BE2C (cell line): ENCODE measurements around the gene CADPS2.

Experiments used
- DNase-seq: peaks from one replicate; pipeline ENCODE4 v3.0.0-alpha.2; 2020
- H3K27me3 ChIP-seq: fragments of 250-450 bp; sonication (Bioruptor Pico); 2 replicates; pipeline ENCODE4 v1.5.1; 2020; ENCODE audit warnings: mild to moderate bottlenecking
- H3K36me3 ChIP-seq: fragments of 250-450 bp; sonication (Bioruptor Pico); 2 replicates; pipeline ENCODE4 v1.5.1; 2020; ENCODE audit warnings: mild to moderate bottlenecking
- H3K4me1 ChIP-seq: fragments of 250-450 bp; sonication (Bioruptor Pico); 2 replicates; pipeline ENCODE4 v1.5.1; 2020
- H3K4me3 ChIP-seq: 2 replicates; pipeline ENCODE4 v1.5.1; 2011; ENCODE audit warnings: low read depth, low read length
- H3K9me3 ChIP-seq: fragments of 250-450 bp; sonication (Bioruptor Pico); 2 replicates; pipeline ENCODE4 v1.5.1; 2020
- CTCF ChIP-seq: IDR thresholded peaks from 2 replicates; pipeline ENCODE4 v1.5.1; 2012; ENCODE audit warnings: mild to moderate bottlenecking, low read depth, low read length

Gene CADPS2

GRCh38 chr7:122507591-122507990 is 378.7 kb downstream of the CADPS2 start:
- no peak for DNase-seq

GRCh38 chr7:122492007-122492406 is 394.3 kb downstream of the CADPS2 start:
- Histone ChIP-seq H3K36me3 (no peaks in the 10 kb centered on the region), H3K4me1 (no peaks in the 10 kb centered on the region), H3K27me3 (no peaks in the 10 kb centered on the region), H3K4me3 (no peak overlapping the region), H3K9me3 (no peaks in the 10 kb centered on the region)
- TF ChIP-seq CTCF: no peak
- no peak for DNase-seq

More at GRCh38 chr7:122507591-122507990, 378.7 kb downstream of the CADPS2 start:
- H3K9me3 ChIP-seq: no peaks in the 10 kb centered on the region
- H3K36me3 ChIP-seq: no peaks in the 10 kb centered on the region
- H3K4me1 ChIP-seq: no peaks in the 10 kb centered on the region
- no peak for TF ChIP-seq CTCF
- no peak overlapping the region for H3K4me3 ChIP-seq
- no peaks in the 10 kb centered on the region for H3K27me3 ChIP-seq

- no peak for DNase-seq
- Histone ChIP-seq H3K4me3 (no peak overlapping the region), H3K27me3 (no peaks in the 10 kb centered on the region), H3K4me1 (no peaks in the 10 kb centered on the region), H3K9me3 (no peaks in the 10 kb centered on the region), H3K36me3 (no peaks in the 10 kb centered on the region)
- no peak for TF ChIP-seq CTCF
Observed at GRCh38 chr7:122488241-122488640, 398.0 kb downstream of the CADPS2 start.

GRCh38 chr7:122487131-122487530 is 399.1 kb downstream of the CADPS2 start:
- Histone ChIP-seq H3K27me3 (no peaks in the 10 kb centered on the region), H3K4me1 (no peaks in the 10 kb centered on the region), H3K9me3 (no peaks in the 10 kb centered on the region), H3K4me3 (no peak overlapping the region), H3K36me3 (no peaks in the 10 kb centered on the region)
- DNase-seq: no peak
- TF ChIP-seq CTCF: no peak

GRCh38 chr7:122485856-122486255 is 400.4 kb downstream of the CADPS2 start:
- H3K27me3 ChIP-seq: no peaks in the 10 kb centered on the region
- H3K4me3 ChIP-seq: no peak overlapping the region
- H3K4me1 ChIP-seq: no peaks in the 10 kb centered on the region
- no peak for TF ChIP-seq CTCF
- H3K36me3 ChIP-seq: no peaks in the 10 kb centered on the region
- H3K9me3 ChIP-seq: no peaks in the 10 kb centered on the region
- DNase-seq: no peak

GRCh38 chr7:122482212-122482611 is 404.0 kb downstream of the CADPS2 start:
- no peak for DNase-seq
- Histone ChIP-seq H3K9me3 (no peaks in the 10 kb centered on the region), H3K4me3 (no peak overlapping the region), H3K4me1 (no peaks in the 10 kb centered on the region), H3K27me3 (no peaks in the 10 kb centered on the region; the same call in 1 of the 2 replicates), H3K36me3 (no peaks in the 10 kb centered on the region)
- TF ChIP-seq CTCF: no peak
